ENCODE data around the gene CCDC106.

The CCDC106 gene

GRCh38 chr19:55648585-55649267 lies 714 bp downstream of the CCDC106 start:
- no peak for ATAC-seq
- peaks cover 1% of the 10 kb centered on the region for H3K27me3 Mint-ChIP-seq
- peaks cover 61% of the 10 kb centered on the region for H3K4me1 Mint-ChIP-seq
- H3K9me3 Mint-ChIP-seq, result no peaks in the 10 kb centered on the region
- H3K36me3 Mint-ChIP-seq (ENCODE audit: low read depth), result peaks cover 29% of the 10 kb centered on the region
- H3K4me3 Mint-ChIP-seq, result peak overlapping the region; percentile 77
- no peak for DNase-seq
- H3K27ac Mint-ChIP-seq, result peak overlapping the region; percentile 77

- DNase-seq, result no peak
- Mint-ChIP-seq H3K27ac (peak overlapping the region; percentile 76), H3K4me3 (peak overlapping the region; percentile 77), H3K36me3 (ENCODE audit: low read depth) (peaks cover 28% of the 10 kb centered on the region), H3K27me3 (peaks cover 6% of the 10 kb centered on the region), H3K9me3 (no peaks in the 10 kb centered on the region), H3K4me1 (peaks cover 63% of the 10 kb centered on the region)
- ATAC-seq, result no peak
These were observed 1.5 kb downstream of the CCDC106 start for GRCh38 chr19:55649268-55650125.

- H3K27ac Mint-ChIP-seq, result peak overlapping the region; percentile 76
- H3K36me3 Mint-ChIP-seq (ENCODE audit: low read depth), result peaks cover 26% of the 10 kb centered on the region
- H3K4me1 Mint-ChIP-seq, result peaks cover 59% of the 10 kb centered on the region
- peaks cover 6% of the 10 kb centered on the region for H3K27me3 Mint-ChIP-seq
- no peaks in the 10 kb centered on the region for H3K9me3 Mint-ChIP-seq
- H3K4me3 Mint-ChIP-seq, result peak overlapping the region; percentile 36
- no peak for ATAC-seq
- peak; percentile 53 for DNase-seq
These were observed 2.1 kb downstream of the CCDC106 start for GRCh38 chr19:55650126-55650557.

- Mint-ChIP-seq H3K36me3 (ENCODE audit: low read depth) (peaks cover 24% of the 10 kb centered on the region), H3K27me3 (peaks cover 8% of the 10 kb centered on the region), H3K27ac (peak overlapping the region; percentile 76), H3K4me3 (peak overlapping the region; percentile 36), H3K4me1 (peaks cover 55% of the 10 kb centered on the region), H3K9me3 (no peaks in the 10 kb centered on the region)
- ATAC-seq, result no peak
- DNase-seq, result no peak
These were observed 2.7 kb downstream of the CCDC106 start for GRCh38 chr19:55650602-55651230.

GRCh38 chr19:55651236-55651635 lies 3.2 kb downstream of the CCDC106 start:
- Mint-ChIP-seq H3K36me3 (ENCODE audit: low read depth) (peaks cover 28% of the 10 kb centered on the region), H3K27ac (peak overlapping the region; percentile 55), H3K27me3 (peaks cover 8% of the 10 kb centered on the region), H3K4me1 (peaks cover 58% of the 10 kb centered on the region), H3K9me3 (no peaks in the 10 kb centered on the region), H3K4me3 (no peak overlapping the region)
- DNase-seq (no peak), ATAC-seq (no peak)

- no peak for ATAC-seq
- peaks cover 32% of the 10 kb centered on the region for H3K36me3 Mint-ChIP-seq (ENCODE audit: low read depth)
- no peak for DNase-seq
- H3K4me3 Mint-ChIP-seq, result peak overlapping the region; percentile 99
- H3K9me3 Mint-ChIP-seq, result no peaks in the 10 kb centered on the region
- peaks cover 60% of the 10 kb centered on the region for H3K4me1 Mint-ChIP-seq
- H3K27me3 Mint-ChIP-seq, result peaks cover 8% of the 10 kb centered on the region
- no peak overlapping the region for H3K27ac Mint-ChIP-seq
These were observed 4.5 kb downstream of the CCDC106 start for GRCh38 chr19:55652311-55653128.

GRCh38 chr19:55653651-55654322 lies 5.8 kb downstream of the CCDC106 start:
- Mint-ChIP-seq H3K4me1 (peaks cover 66% of the 10 kb centered on the region), H3K9me3 (no peaks in the 10 kb centered on the region), H3K27ac (peak overlapping the region; percentile 100), H3K4me3 (peak overlapping the region; percentile 99), H3K36me3 (ENCODE audit: low read depth) (peaks cover 37% of the 10 kb centered on the region), H3K27me3 (peaks cover 8% of the 10 kb centered on the region)
- DNase-seq (peak; percentile 98), ATAC-seq (peak; percentile 39)

GRCh38 chr19:55654323-55654867 lies 6.4 kb downstream of the CCDC106 start:
- Mint-ChIP-seq H3K9me3 (no peaks in the 10 kb centered on the region), H3K27me3 (peaks cover 8% of the 10 kb centered on the region), H3K27ac (peak overlapping the region; percentile 100), H3K4me3 (peak overlapping the region; percentile 99), H3K4me1 (peaks cover 64% of the 10 kb centered on the region), H3K36me3 (ENCODE audit: low read depth) (peaks cover 39% of the 10 kb centered on the region)
- peak; percentile 62 for ATAC-seq
- peak; percentile 98 for DNase-seq

GRCh38 chr19:55654868-55655647 lies 7.0 kb downstream of the CCDC106 start, which contains the start of gene U2AF2:
TSS of gene U2AF2 (plus strand) at chr19:55655035. CDS start at chr19:55655105, 70 bp downstream.
- Mint-ChIP-seq H3K36me3 (ENCODE audit: low read depth) (peaks cover 41% of the 10 kb centered on the region), H3K4me1 (peaks cover 62% of the 10 kb centered on the region), H3K27ac (peak within 1 kb of the TSS; percentile 100), H3K4me3 (peak within 1 kb of the TSS; percentile 99), H3K27me3 (peaks cover 8% of the 10 kb centered on the region), H3K9me3 (no peaks in the 10 kb centered on the region)
- ATAC-seq (peak; percentile 48), DNase-seq (peak; percentile 97)

GRCh38 chr19:55655648-55656040 lies 7.6 kb downstream of the CCDC106 start:
- Mint-ChIP-seq H3K4me3 (peak overlapping the region; percentile 99), H3K27ac (peak overlapping the region; percentile 99), H3K9me3 (no peaks in the 10 kb centered on the region), H3K4me1 (peaks cover 59% of the 10 kb centered on the region), H3K36me3 (ENCODE audit: low read depth) (peaks cover 41% of the 10 kb centered on the region), H3K27me3 (peaks cover 8% of the 10 kb centered on the region)
- ATAC-seq, result no peak
- DNase-seq, result no peak

GRCh38 chr19:55656552-55656951 lies 8.5 kb downstream of the CCDC106 start:
- no peak for ATAC-seq

GRCh38 chr19:55656988-55657747 lies 9.2 kb downstream of the CCDC106 start:
- Mint-ChIP-seq H3K4me1 (peaks cover 55% of the 10 kb centered on the region), H3K9me3 (no peaks in the 10 kb centered on the region), H3K27me3 (peaks cover 8% of the 10 kb centered on the region), H3K36me3 (ENCODE audit: low read depth) (peaks cover 47% of the 10 kb centered on the region), H3K27ac (peak overlapping the region; percentile 99), H3K4me3 (peak overlapping the region; percentile 99)
- no peak for ATAC-seq
- DNase-seq, result peak; percentile 37

More at GRCh38 chr19:55656552-55656951, 8.5 kb downstream of the CCDC106 start:
- Mint-ChIP-seq H3K27ac (peak overlapping the region; percentile 99), H3K4me1 (peaks cover 56% of the 10 kb centered on the region), H3K27me3 (peaks cover 8% of the 10 kb centered on the region), H3K36me3 (ENCODE audit: low read depth) (peaks cover 43% of the 10 kb centered on the region), H3K9me3 (no peaks in the 10 kb centered on the region), H3K4me3 (peak overlapping the region; percentile 99)
- DNase-seq, result no peak

Measured in activated naive CD8-positive, alpha-beta T cell treated with anti-CD3 and anti-CD28 coated beads, Interleukin-2, amount 50 U/mL, for 24 hours (primary cell).